Measurements from ENCODE around the gene IGSF10. TPM values are rescaled to one million over a fixed set of nuclear protein-coding genes. Genes with fewer than 3 reads are reported as not detected.

The IGSF10 gene
- total RNA-seq, 1 donor from 2014 or later: 61.5 TPM

DNA sequence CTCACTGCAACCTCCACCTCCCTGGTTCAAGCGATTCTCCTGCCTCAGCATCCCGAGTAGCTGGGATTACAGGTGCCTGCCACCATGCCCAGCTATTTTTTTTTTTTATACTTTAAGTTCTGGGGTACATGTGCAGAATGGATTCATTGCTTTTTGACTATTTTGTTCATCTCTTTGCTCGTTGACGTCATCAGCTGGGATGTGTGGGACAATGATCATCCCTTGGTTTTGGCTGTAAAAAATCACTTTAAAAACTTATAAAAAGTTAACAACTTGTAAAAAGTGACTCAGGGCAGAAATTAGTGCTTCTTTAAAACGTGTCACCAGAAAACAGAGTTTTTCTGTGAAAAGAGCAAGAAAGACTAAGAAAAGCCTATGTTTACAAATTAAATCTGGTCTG lies 37.8 kb downstream of the IGSF10 start:
- no peak for DNase-seq

DNA sequence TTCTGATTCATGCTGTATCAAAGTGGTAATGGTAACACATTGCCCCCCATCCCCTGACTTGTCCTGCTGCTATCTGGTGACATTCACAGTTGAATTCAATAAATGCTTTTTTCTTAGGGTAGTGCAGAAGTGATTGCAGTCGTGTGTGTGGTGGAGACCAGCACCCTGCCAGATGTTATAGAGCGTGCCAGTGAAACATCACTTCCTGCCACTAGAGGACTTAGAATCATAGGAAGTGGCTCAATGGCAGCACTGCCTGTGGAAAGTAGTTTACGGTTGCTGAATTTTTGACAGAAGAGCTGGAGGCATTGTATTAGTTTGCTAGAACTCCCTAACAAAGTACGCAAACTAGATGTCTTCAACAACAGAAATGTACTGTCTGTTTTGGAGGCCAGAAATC lies 38.9 kb downstream of the IGSF10 start:
- no peak for DNase-seq

DNA sequence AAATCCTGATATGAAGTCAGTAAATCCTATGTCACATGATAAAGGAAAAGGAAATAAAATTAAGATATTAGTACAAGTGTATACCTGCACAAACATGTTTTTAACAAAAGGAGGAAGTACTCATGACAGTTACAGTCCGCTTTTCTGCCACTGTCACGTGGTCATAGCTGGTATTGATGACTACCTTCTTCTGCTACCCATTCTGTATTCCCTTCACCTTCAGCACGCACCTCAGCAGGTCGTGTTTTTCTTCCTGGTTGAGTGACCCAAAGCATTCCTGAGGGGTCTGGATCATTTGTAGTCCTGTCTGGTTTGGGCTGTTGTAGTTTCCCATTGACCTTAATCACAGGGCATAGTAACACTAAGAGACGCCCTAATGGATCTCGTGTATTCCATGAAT lies 41.1 kb downstream of the IGSF10 start:
- DNase-seq: no peak

DNA sequence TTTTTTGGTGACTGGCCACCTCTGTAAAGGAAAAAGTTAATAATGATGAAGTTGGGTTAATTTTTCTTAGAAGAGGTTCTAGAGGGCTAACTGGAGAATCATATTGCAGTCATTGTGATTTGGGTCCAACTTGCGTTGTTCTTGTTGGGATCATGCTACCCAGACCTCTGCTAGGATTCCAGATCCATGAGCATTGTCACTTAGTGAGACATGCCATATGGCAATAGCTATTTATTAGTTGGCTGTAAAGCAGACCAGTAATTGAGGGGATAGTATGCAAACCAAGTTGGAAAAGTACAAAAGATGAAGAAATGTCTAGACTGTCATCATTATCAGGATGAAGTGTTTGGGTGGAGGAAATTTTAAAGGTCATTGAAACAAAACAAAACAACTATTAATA lies 45.6 kb downstream of the IGSF10 start:
- DNase-seq: no peak

DNA sequence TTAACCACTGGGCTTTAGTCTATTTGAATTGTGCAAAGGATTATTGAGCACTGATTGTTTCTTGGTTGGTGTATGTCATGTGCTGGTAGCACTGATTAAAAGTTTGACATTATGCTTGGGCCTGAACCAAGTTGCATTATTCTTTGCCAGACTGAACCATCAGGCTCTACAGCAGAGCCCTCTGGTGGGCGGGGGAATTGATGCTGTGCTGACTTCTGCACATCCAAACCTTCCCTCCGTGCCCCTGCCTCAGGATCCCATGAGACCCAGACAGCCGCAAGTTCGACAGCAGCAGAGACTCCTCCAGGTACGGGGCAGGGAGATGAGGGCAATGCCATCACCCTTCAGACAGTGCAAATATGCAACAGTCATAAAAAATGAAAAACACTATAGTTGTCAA lies 47.9 kb downstream of the IGSF10 start:
- DNase-seq: no peak

Small RNA genes within 50 kb of the gene (small RNA-seq; reads per million reads assigned to genes)
- gene AC117454.1 (ENCODE audit: low replicate concordance): not detected

Other genes starting within 250 kb of the IGSF10 start
- 3.3 TPM for gene P2RY14, start 182.5 kb downstream of the IGSF10 start, total RNA-seq
- gene GPR87, start 144.2 kb downstream of the IGSF10 start, total RNA-seq: 13.3 TPM
- 3.0 TPM for gene P2RY13, start 131.5 kb downstream of the IGSF10 start, total RNA-seq
- gene P2RY12, start 76.3 kb downstream of the IGSF10 start, total RNA-seq: 1.7 TPM